Subcutaneous adipose tissue (tissue), 4 donors: ENCODE measurements around the gene SNCB. TPM values are rescaled to one million over a fixed set of nuclear protein-coding genes. Genes with fewer than 3 reads are reported as not detected.

Experiments
- CTCF ChIP-seq: fragments of 450-650 bp; IDR thresholded peaks from one replicate; pipeline ENCODE4 v1.5.1; 2016; ENCODE audit warnings: low read depth, mild to moderate bottlenecking, control low read depth, antibody characterized with exemption, moderate library complexity
- total RNA-seq, 4 donors: library from RNA; depleted of rRNA; stranded (reverse); fragments of >200 nt; gene quantifications; one replicate each; pipeline ENCODE4 v1.1.0, GENCODE V29; 2016

The SNCB gene
- total RNA-seq, 4 donors from 2014 or later, result not detected

DNA sequence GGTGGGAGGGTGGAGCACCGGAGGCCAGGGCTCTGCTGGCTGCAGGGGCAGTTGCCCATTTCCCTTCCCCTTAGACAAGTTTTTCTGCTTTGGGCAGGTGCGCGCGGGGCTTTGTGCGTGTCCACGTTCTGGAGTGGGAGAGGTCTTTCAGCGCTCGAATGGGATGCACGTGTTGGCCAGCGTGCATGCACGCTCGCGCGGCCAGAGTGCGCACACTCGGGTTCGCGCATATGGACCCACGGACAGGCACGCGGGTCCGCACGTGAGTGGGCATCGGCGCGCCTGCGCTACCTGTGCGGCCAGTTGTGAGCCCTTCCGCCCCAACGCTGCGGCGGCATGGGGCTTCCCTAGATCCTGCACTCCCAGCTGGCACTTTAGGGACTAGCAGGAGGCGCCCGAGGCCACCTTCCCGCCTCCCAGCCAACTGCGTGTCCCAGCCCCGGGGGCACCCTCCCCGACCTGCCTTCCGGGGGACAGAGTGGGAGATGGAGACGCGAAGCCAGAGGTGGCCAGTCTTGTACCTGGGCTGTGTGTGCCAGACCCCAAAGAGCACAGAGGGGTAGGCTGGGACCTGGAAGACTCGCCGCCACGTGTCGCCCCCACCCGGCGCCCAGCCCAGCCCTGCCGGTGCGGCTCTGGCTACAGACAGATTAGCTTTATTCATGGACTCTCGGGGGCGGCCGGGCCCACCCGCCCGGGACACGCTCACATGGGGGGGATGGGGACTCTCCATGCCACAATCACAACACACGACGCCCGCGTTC is 10.6 kb downstream of the SNCB start:
- no peak for TF ChIP-seq CTCF

DNA sequence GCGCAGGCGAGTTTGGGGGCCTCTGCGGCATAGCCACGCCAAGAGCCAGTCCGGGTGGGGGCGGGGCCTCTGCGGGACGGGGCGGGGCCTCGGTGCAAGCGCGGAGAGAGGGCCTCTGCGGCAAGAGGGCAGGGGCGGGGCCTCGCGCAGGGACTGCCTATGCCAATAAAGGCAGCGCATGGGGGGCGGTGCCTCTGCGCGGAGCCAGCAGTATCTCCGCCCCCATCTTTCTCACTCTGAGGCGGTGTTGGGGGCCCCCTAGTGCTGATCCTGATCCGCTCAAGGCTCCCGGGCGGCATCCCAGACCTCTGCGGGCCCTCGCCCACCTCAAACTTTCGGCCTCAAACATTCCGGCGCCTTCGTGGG is 11.1 kb downstream of the SNCB start:
- TF ChIP-seq CTCF, result no peak

DNA sequence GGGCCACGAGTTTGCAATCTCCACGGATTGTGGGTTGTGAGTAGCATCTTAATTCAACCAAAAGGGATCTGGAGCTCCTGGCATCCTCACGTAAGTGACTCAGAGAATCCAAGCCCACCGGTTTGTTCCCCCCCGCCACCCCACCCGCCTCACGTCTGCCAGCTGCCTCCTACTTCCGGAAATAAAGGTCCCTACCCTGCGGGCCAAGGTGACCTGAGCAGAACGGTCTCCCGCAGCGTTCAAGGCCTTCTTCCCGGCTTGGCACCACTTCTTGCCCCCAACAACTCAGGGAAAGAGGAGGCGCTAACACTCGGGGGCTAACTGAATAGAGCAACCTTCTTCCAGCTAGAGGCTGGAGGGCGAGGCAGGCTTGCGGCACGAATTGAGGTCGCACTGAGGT is 11.6 kb downstream of the SNCB start:
- no peak for TF ChIP-seq CTCF

DNA sequence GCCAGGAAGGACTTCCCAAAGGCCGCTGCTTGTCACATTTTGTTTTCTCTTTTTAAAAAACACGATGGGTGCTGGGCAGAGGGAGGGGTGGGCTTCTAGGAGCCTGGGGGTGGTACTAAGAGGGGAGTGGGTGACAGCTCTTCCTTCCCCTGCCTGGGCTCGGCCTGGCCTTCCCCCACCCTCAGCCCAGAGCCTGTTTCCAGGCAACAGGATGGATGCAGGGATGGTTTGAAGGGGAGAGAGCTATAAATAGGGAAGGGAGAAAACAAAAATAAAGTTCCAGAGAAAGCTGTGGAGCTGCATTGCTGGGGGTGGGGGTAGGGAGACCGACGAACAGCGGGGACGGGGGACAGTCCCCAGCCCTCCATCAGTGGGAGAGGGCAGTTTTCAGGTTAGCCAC is 13.8 kb downstream of the SNCB start:
- TF ChIP-seq CTCF, result no peak

- no peak for TF ChIP-seq CTCF
These were observed 15.4 kb downstream of the SNCB start for GRCh38 chr5:176614805-176615478.

GRCh38 chr5:176612855-176613254 is 17.5 kb downstream of the SNCB start:
- no peak for TF ChIP-seq CTCF

DNA sequence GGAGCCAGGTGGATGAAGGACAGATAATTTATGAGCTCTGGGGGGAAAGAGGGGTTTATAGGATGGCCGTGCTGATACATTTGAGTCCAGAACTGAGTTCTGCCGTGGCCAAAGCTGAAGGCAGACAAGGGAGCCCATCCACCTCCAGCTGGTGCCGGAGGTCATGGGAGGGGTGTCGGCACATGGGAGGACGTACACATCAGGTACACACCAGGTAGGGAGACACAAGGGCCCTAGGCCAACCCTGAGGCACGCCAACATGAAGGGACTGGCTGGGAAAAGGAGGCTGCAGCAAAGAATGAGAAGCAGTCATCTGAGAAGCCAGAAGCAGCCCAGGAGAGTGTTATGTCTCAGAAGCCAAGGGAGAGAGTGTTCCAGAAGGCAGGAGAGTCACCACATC is 18.3 kb downstream of the SNCB start:
- no peak for TF ChIP-seq CTCF
